Tibial nerve (tissue), 4 donors: Measurements from ENCODE around the gene DAP. TPM values are rescaled to one million over a fixed set of nuclear protein-coding genes. Genes with fewer than 3 reads are reported as not detected.
A peak's percentile ranks its signal among the peaks of the same experiment; 100 is the strongest.

Source experiments
- DNase-seq, 2 donors: peaks; one replicate each; pipeline ENCODE4 v3.0.0-alpha.2; 2019; ENCODE audit warnings: low spot score in 2 of 2
- H3K27ac ChIP-seq, 4 donors: fragments of 200-600 bp; sonication (generic) in 3 of 4; one replicate each; pipeline ENCODE4 v1.5.1; 2017 to 2019; ENCODE audit warnings: mild to moderate bottlenecking in 1 of 4
- H3K27me3 ChIP-seq, 2 donors: fragments of 200-600 bp; sonication (generic) in 1 of 2; one replicate each; pipeline versions ENCODE4 v1.5.1 to v1.6.0; 2017 to 2019
- H3K36me3 ChIP-seq, 3 donors: fragments of 200-600 bp; sonication (generic); one replicate each; pipeline ENCODE4 v1.5.1; 2018 to 2019
- H3K4me1 ChIP-seq, 4 donors: fragments of 200-600 bp; sonication (generic) in 3 of 4; one replicate each; pipeline ENCODE4 v1.5.1; 2017 to 2019
- H3K4me3 ChIP-seq, 4 donors: fragments of 200-600 bp; sonication (generic) in 3 of 4; one replicate each; pipeline ENCODE4 v1.5.1; 2017 to 2019; ENCODE audit warnings: mild to moderate bottlenecking in 1 of 4, moderate library complexity in 1 of 4
- H3K9me3 ChIP-seq, 4 donors: fragments of 200-600 bp; sonication (generic) in 3 of 4; one replicate each; pipeline ENCODE4 v1.5.1; 2017 to 2019
- EP300 ChIP-seq, 2 donors: sonication (generic); formaldehyde crosslinking; IDR thresholded peaks; one replicate each; pipeline ENCODE4 v1.6.1; 2017; ENCODE audit warnings: antibody characterized with exemption in 2 of 2, mild to moderate bottlenecking in 1 of 2
- POLR2A ChIP-seq, 2 donors: fragments of 450-650 bp; IDR thresholded peaks; one replicate each; pipeline ENCODE4 v1.6.1; 2017; ENCODE audit warnings: antibody characterized with exemption in 2 of 2, mild to moderate bottlenecking in 2 of 2, moderate library complexity in 2 of 2
- WGBS, 2 donors: methylation state at CpG; one replicate each; pipeline ENCODE4 v1.1.5; 2018; 5-methylcytosine and 5-hydroxymethylcytosine counted together
- total RNA-seq, 4 donors: library from RNA; depleted of rRNA; stranded (reverse); fragments of >200 nt; gene quantifications; one replicate each; pipeline ENCODE4 v1.1.0, GENCODE V29; 2016
- TF ChIP-seq, protein P1 (sequence below), 5 experiments: fragments of 200-600 bp in 3 of 5; fragments of 450-650 bp in 2 of 5; sonication (generic) in 3 of 5; IDR thresholded peaks; one replicate each; pipeline ENCODE4 v1.5.1; 2016 to 2019; ENCODE audit warnings: antibody characterized with exemption in 5 of 5, mild to moderate bottlenecking in 3 of 5, moderate library complexity in 2 of 5

DAP gene
- total RNA-seq, 4 donors from 2014 or later: 43.0 to 77.7 (median 50.0) TPM

DNA sequence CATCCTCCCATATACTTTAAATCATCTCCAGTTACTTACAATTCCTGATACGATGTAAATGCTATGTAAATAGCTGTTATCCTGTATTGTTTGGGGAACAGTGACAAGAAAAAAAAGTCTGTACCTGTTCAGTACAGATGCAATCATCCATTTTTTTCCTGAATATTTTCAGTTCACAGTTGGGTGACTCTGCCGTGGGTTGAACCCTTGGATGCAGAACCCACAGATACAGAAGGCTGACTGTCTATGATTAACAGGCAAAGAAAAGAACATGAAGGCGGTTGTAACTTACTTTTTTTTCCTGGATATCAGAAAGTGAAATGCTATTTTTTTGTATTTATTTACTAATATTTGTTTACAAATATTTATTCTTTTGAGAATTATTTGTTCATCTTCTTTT is 33.2 kb downstream of the DAP start:
- DNase-seq: no peak
- 86 to 92% methylated on average over 3 of the region's 3 CpGs for WGBS, 2 donors
- peak overlapping the region in 2 of 4 donors; percentile 81 to 84 for H3K27ac ChIP-seq
- H3K4me1 ChIP-seq: peaks cover 0 to 47% (median 13%) of the 10 kb centered on the region in 4 donors
- H3K27me3 ChIP-seq: no peaks in the 10 kb centered on the region
- no peaks in the 10 kb centered on the region for H3K9me3 ChIP-seq
- TF ChIP-seq EP300 (IDR thresholded peaks at IDR 0.05) (no peak), POLR2A (IDR thresholded peaks at IDR 0.05) (no peak)
- TF ChIP-seq, protein P1, sequence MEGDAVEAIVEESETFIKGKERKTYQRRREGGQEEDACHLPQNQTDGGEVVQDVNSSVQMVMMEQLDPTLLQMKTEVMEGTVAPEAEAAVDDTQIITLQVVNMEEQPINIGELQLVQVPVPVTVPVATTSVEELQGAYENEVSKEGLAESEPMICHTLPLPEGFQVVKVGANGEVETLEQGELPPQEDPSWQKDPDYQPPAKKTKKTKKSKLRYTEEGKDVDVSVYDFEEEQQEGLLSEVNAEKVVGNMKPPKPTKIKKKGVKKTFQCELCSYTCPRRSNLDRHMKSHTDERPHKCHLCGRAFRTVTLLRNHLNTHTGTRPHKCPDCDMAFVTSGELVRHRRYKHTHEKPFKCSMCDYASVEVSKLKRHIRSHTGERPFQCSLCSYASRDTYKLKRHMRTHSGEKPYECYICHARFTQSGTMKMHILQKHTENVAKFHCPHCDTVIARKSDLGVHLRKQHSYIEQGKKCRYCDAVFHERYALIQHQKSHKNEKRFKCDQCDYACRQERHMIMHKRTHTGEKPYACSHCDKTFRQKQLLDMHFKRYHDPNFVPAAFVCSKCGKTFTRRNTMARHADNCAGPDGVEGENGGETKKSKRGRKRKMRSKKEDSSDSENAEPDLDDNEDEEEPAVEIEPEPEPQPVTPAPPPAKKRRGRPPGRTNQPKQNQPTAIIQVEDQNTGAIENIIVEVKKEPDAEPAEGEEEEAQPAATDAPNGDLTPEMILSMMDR (IDR thresholded peaks at IDR 0.05): no peak
- no peak overlapping the region for H3K4me3 ChIP-seq
- peaks cover 0 to 4% (median 0%) of the 10 kb centered on the region in 3 donors for H3K36me3 ChIP-seq

DNA sequence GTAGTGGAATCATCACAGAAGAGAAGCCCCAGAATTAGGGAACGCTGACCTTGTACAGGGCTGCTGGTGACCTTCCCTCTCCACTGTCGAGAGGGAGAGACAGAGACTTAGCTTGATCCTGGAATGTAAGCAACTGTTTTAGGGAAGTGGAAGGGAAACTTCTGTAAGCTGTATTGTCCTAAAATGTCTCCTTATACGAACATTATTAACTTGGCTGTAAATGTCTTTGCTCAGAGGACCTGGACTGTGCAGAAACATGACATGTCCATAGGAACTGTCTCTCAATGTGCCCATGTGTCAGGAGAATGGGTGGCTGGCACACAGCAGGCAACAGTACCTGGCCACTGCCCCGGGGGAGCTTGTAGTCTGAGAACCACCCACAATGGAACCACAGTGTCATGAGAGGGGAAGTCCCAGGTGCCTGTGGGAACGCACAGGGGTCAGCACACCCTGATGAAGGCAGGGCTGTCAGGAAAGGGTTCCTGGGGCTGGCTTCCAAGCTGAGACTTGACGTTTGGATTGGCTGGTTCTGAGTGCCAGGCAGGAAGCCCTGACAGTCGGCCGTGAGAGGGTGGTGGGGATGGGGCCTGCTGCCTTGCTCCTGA is 34.0 kb downstream of the DAP start:
- Histone ChIP-seq H3K27me3 (no peaks in the 10 kb centered on the region), H3K4me3 (no peak overlapping the region), H3K36me3 (peaks cover 0 to 4% (median 0%) of the 10 kb centered on the region in 3 donors), H3K27ac (peak overlapping the region in 2 of 4 donors; percentile 81 to 84), H3K4me1 (peaks cover 0 to 50% (median 13%) of the 10 kb centered on the region in 4 donors), H3K9me3 (no peaks in the 10 kb centered on the region)
- TF ChIP-seq POLR2A (IDR thresholded peaks at IDR 0.05): no peak
- DNase-seq: no peak
- 45 to 59% methylated on average over 8 of the region's 8 CpGs for WGBS, 2 donors

DNA sequence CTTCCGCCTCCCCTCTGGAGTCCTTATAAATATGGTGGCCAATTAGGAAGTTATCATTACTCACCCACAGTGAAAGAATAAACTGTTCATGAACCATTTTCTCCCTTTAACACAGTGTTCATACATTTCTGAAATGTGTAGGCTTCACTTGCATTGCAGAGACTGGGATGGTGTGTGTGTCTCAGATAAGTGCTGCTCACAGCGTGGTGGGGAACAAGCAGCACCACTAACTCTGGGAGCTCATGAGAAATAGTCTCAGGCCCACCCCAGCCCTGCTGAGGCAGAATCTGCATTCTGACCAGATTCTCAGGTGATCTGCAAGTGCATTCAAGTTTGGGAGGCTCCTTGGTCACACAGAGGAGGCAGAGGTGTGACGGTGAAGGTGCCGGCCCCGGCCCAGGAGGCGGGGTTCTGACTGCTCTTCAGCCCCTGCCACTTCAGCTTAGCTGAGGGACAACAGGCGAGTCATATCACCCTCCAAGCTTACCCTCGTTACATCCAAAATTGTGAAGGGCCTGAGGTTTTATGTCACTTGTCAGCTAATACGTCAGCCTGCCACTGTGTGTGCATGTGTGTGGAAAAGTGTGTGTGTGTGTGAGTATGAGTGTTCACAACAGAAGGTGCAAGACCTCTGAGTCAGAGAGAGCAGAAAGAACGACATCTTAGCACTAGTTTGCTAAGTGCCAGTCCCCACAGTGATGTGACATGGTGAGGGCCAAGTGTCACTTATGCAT is 34.7 kb downstream of the DAP start:
- no peaks in the 10 kb centered on the region for H3K27me3 ChIP-seq
- peak overlapping the region in 2 of 4 donors; percentile 81 to 84 for H3K27ac ChIP-seq
- no peak overlapping the region for H3K4me3 ChIP-seq
- H3K4me1 ChIP-seq: peaks cover 0 to 50% (median 13%) of the 10 kb centered on the region in 4 donors
- TF ChIP-seq EP300 (IDR thresholded peaks at IDR 0.05) (no peak), POLR2A (IDR thresholded peaks at IDR 0.05) (no peak)
- TF ChIP-seq, protein P1 (IDR thresholded peaks at IDR 0.05): no peak
- H3K36me3 ChIP-seq: no peaks in the 10 kb centered on the region
- DNase-seq: no peak
- WGBS, 2 donors: 87 to 90% methylated on average over 10 of the region's 10 CpGs
- no peaks in the 10 kb centered on the region for H3K9me3 ChIP-seq

DNA sequence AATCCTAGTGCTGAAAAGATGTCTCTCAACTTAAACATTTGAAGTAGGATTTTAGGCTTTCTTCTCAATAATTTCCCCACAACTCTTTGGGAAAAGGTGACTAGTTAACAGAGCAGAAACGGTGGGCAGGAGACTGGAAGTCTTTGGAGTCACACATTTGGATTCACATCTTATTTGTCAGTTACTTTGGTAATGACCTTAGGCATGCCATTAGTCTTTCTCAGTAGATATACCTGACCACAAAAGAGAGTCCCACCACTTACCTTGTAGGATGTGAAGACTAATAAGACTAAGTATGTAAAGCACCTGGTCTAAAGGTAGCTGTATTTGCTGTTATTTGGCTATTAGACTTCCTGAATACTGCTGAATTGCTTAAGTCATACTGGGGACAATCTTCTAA is 35.4 kb downstream of the DAP start:
- H3K27ac ChIP-seq: peak overlapping the region; percentile 9 to 84 (median 52)
- H3K4me1 ChIP-seq: peaks cover 0 to 50% (median 13%) of the 10 kb centered on the region in 4 donors
- WGBS, 2 donors: 70 to 77% methylated on average over 1 of the region's 1 CpG
- H3K27me3 ChIP-seq: no peaks in the 10 kb centered on the region
- TF ChIP-seq POLR2A (IDR thresholded peaks at IDR 0.05) (no peak), EP300 (IDR thresholded peaks at IDR 0.05) (no peak)
- TF ChIP-seq, protein P1 (IDR thresholded peaks at IDR 0.05): no peak
- DNase-seq: no peak
- H3K9me3 ChIP-seq: no peaks in the 10 kb centered on the region
- no peaks in the 10 kb centered on the region for H3K36me3 ChIP-seq
- no peak overlapping the region for H3K4me3 ChIP-seq

DNA sequence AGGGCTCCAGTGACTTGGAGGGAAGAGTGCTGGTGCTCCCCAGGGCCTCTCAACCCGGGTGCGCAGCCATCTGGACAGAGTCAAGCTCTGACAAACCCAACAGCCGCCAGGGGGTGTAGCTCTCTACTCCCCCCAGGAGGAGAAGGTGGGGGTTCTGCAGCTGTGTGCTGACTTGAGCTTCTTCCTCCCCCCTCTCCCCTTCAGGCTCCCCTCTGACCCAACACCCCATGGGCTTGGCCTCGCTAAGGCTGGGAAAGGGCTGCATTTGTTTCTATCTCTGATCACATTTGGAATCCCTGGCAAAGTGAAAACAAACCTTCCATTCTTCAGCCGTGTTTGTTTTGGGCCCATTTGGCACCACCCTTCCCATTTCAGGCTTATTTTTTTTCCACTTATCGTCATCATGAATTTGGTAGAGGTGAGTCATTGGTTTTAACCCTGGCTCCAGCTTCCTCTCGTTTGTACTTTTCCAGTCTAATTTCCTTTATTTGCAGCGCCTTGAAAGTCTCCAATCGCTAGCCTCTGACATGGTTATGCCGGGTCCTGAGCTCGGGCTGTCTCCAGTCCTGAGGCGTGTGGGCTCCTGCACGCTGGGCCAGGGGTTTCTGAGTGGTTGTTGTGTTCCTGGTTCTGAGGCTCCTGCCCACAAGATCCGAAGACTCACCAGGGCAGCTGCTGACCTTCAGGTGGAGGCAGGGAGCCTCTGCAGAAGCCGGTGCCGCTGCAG is 36.1 kb downstream of the DAP start:
- WGBS, 2 donors: 47 to 52% methylated on average over 16 of the region's 16 CpGs
- DNase-seq: peak; percentile 17 to 31
- Histone ChIP-seq H3K9me3 (no peaks in the 10 kb centered on the region), H3K4me3 (peak overlapping the region in 1 of 4 donors; percentile 27), H3K27me3 (no peaks in the 10 kb centered on the region), H3K36me3 (no peaks in the 10 kb centered on the region), H3K4me1 (peaks cover 0 to 50% (median 13%) of the 10 kb centered on the region in 4 donors), H3K27ac (peak overlapping the region; percentile 9 to 84 (median 52))
- TF ChIP-seq, protein P1 (IDR thresholded peaks at IDR 0.05): peak in 3 of 5 experiments; percentile 24 to 55 (median 51)
- TF ChIP-seq POLR2A (IDR thresholded peaks at IDR 0.05): no peak
- TF ChIP-seq EP300 (IDR thresholded peaks at IDR 0.05): peak in 1 of 2 donors; percentile 74
